ENCODE measurements around the gene PPIA.
A peak's percentile ranks its signal among the peaks of the same experiment; 100 is the strongest.

Gene PPIA

GRCh38 chr7:44849259-44849884, 52.9 kb downstream of the PPIA start:
- peaks cover 35% of the 10 kb centered on the region for H3K36me3 Mint-ChIP-seq (ENCODE audit: low read depth)
- no peaks in the 10 kb centered on the region for H3K9me3 Mint-ChIP-seq
- H3K27ac Mint-ChIP-seq = peak overlapping the region; percentile 99
- peak overlapping the region; percentile 96 for H3K4me3 Mint-ChIP-seq
- no peak for DNase-seq
- peaks cover 47% of the 10 kb centered on the region for H3K4me1 Mint-ChIP-seq (ENCODE audit: low read depth)
- H3K27me3 Mint-ChIP-seq = no peaks in the 10 kb centered on the region

- no peaks in the 10 kb centered on the region for H3K9me3 Mint-ChIP-seq
- no peak for DNase-seq
- no peaks in the 10 kb centered on the region for H3K27me3 Mint-ChIP-seq
- H3K27ac Mint-ChIP-seq = peak overlapping the region; percentile 99
- peaks cover 44% of the 10 kb centered on the region for H3K4me1 Mint-ChIP-seq (ENCODE audit: low read depth)
- peaks cover 31% of the 10 kb centered on the region for H3K36me3 Mint-ChIP-seq (ENCODE audit: low read depth)
- peak overlapping the region; percentile 96 for H3K4me3 Mint-ChIP-seq
Observed at GRCh38 chr7:44849885-44850544, 53.5 kb downstream of the PPIA start.

DNA sequence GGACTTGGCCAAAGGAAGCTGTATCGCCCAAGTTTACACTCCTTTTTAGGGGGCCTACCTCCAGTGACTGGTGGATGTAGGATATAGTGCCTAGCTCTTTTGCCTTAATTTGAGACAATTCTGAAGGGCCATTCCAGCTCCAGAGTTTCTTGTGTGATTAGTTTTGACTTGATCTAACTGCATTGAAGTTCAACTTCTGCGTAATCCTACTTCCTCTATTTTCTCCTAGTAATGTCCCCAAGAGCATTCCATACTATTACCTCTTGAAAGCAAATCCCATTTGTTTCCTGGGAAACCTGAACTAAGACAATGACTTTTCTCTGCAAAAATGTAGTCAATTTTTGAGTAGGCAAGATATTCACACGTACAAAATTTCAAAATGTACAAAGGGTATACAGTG, 56.1 kb downstream of the PPIA start:
- Mint-ChIP-seq H3K36me3 (ENCODE audit: low read depth) (peaks cover 9% of the 10 kb centered on the region), H3K27me3 (no peaks in the 10 kb centered on the region), H3K4me3 (no peak overlapping the region)

More for the DNA sequence above, 56.1 kb downstream of the PPIA start:
- no peak for DNase-seq
- H3K9me3 Mint-ChIP-seq = no peaks in the 10 kb centered on the region
- H3K27ac Mint-ChIP-seq = no peak overlapping the region
- peaks cover 37% of the 10 kb centered on the region for H3K4me1 Mint-ChIP-seq (ENCODE audit: low read depth)
